H1 (cell line): ENCODE results near the gene ACAP1. TPM values are rescaled to one million over a fixed set of nuclear protein-coding genes. Genes with fewer than 3 reads are reported as not detected.
A peak's percentile ranks its signal among the peaks of the same experiment; 100 is the strongest.

Source experiments
- ATF3 ChIP-seq: IDR thresholded peaks from 2 replicates; pipeline ENCODE4 v1.6.1; 2011; ENCODE audit warnings: low read depth, mild to moderate bottlenecking, low read length; ENCODE audit not compliant: insufficient read depth
- CEBPB ChIP-seq: IDR thresholded peaks from 2 replicates; pipeline ENCODE4 v1.6.1; 2012; ENCODE audit warnings: low read depth, low read length
- CHD7 ChIP-seq: fragments of 300-600 bp; sonication (generic); IDR thresholded peaks from 2 replicates; pipeline ENCODE4 v1.7.1; 2012; ENCODE audit warnings: low read length, moderate library complexity, mild to moderate bottlenecking, inconsistent platforms; ENCODE audit not compliant: insufficient replicate concordance
- E2F6 ChIP-seq: IDR thresholded peaks from 2 replicates; pipeline ENCODE4 v1.6.1; 2012; ENCODE audit warnings: inconsistent platforms
- NRF1 ChIP-seq: IDR thresholded peaks from 2 replicates; pipeline ENCODE4 v1.6.1; 2011; ENCODE audit warnings: mild to moderate bottlenecking, low read depth, low read length, improper control_type of control experiment
- RBBP5 ChIP-seq: IDR thresholded peaks from 2 replicates; pipeline ENCODE4 v1.7.1; 2012; ENCODE audit warnings: low read depth, mild to moderate bottlenecking, inconsistent platforms, low read length, moderate library complexity, borderline replicate concordance
- SP1 ChIP-seq: IDR thresholded peaks from 2 replicates; pipeline ENCODE4 v1.6.1; 2011; ENCODE audit warnings: low read depth, low read length
- TAF7 ChIP-seq: optimal IDR thresholded peaks from 2 replicates; pipeline ENCODE3; 2011; ENCODE audit warnings: low read depth, mild to moderate bottlenecking, inconsistent platforms, low read length, moderate library complexity, borderline replicate concordance
- TCF12 ChIP-seq: IDR thresholded peaks from 2 replicates; pipeline ENCODE4 v1.6.1; 2011; ENCODE audit warnings: low read depth, mild to moderate bottlenecking, low read length
- polyA plus RNA-seq, 7 experiments: library from polyadenylated mRNA; depleted of rRNA in 3 of 7; stranded (reverse) in 5 of 7; unstranded in 2 of 7; fragments of >200 nt in 5 of 7; fragments of 200-250 nt in 2 of 7; gene quantifications; 1 replicate in 5 of 7; 2 replicates in 1 of 7; 4 replicates in 1 of 7; pipeline versions ENCODE4 v1.2.1 to v1.2.3, GENCODE V29; 2011 to 2013; ENCODE audit warnings: missing spikeins in 2 of 7, mixed read lengths in 2 of 7
- total RNA-seq: library from RNA; stranded (reverse); fragmentation: NEBNext Ultra II Directional; extraction: Animal tissue kit (Norgen Biotek cat#: 25700); gene quantifications from 2 replicates; pipeline ENCODE4 v1.2.1, GENCODE V29; 2021

The ACAP1 gene
- total and polyA plus RNA-seq, 2 of the 8 experiments (the other 6 are each of a cell fraction or from before 2014, with no cell fraction given), result 11.9 to 45.1 TPM

- no peak for TF ChIP-seq CHD7
- no peak for TF ChIP-seq NRF1
- TF ChIP-seq TCF12, result no peak
- TF ChIP-seq RBBP5, result 0 out of 2 replicates have a peak, but pooled peaks have one; percentile 22
- no peak for TF ChIP-seq TAF7
- TF ChIP-seq ATF3, result no peak
- no peak; the same call in 1 of the 2 replicates for TF ChIP-seq E2F6
- TF ChIP-seq SP1, result no peak
- TF ChIP-seq CEBPB, result no peak
Measured at GRCh38 chr17:7293816-7294613, 42.3 kb upstream of the ACAP1 start (continued).
